Neutrophil (primary cell): ENCODE data around the gene GHRHR.

Experiments
- H3K27ac ChIP-seq: fragments of 200-600 bp; sonication (generic); 2 replicates; pipeline ENCODE4 v1.5.1; 2016; ENCODE audit warnings: mild to moderate bottlenecking, moderate library complexity
- H3K27me3 ChIP-seq: fragments of 200-600 bp; sonication (generic); 2 replicates; pipeline ENCODE4 v1.6.0; 2016; ENCODE audit warnings: mild to moderate bottlenecking
- H3K36me3 ChIP-seq: fragments of 200-600 bp; sonication (generic); 2 replicates; pipeline ENCODE4 v1.5.1; 2017
- H3K4me1 ChIP-seq, 2 experiments: fragments of 200-600 bp in 1 of 2; sonication (generic) in 1 of 2; 1 replicate in 1 of 2; 2 replicates in 1 of 2; pipeline versions ENCODE4 v1.5.1 to v1.6.1; 2013 to 2016; ENCODE audit warnings: low read depth in 1 of 2, low read length in 1 of 2, mild to moderate bottlenecking in 1 of 2, moderate library complexity in 1 of 2; ENCODE audit not compliant: control insufficient read depth in 1 of 2, insufficient read depth in 1 of 2
- H3K4me3 ChIP-seq, 2 experiments: fragments of 200-600 bp in 1 of 2; sonication (generic) in 1 of 2; 1 replicate in 1 of 2; 2 replicates in 1 of 2; pipeline ENCODE4 v1.5.1; 2013 to 2016; ENCODE audit warnings: low read depth in 1 of 2, low read length in 1 of 2, mild to moderate bottlenecking in 1 of 2, moderate library complexity in 1 of 2
- H3K9me3 ChIP-seq: fragments of 200-600 bp; sonication (generic); 2 replicates; pipeline ENCODE4 v1.5.1; 2016
- TF ChIP-seq, protein P1 (sequence below): fragments of 200-600 bp; sonication (generic); IDR thresholded peaks from 2 replicates; pipeline ENCODE4 v1.5.1; 2016; ENCODE audit warnings: antibody characterized with exemption

GHRHR gene

GRCh38 chr7:31017032-31017675, 53.4 kb downstream of the GHRHR start:
- Histone ChIP-seq H3K27me3 (no peaks in the 10 kb centered on the region), H3K27ac (no peak overlapping the region), H3K9me3 (no peaks in the 10 kb centered on the region), H3K4me1 (no peaks in the 10 kb centered on the region), H3K36me3 (no peaks in the 10 kb centered on the region), H3K4me3 (no peak overlapping the region)
- TF ChIP-seq, protein P1, sequence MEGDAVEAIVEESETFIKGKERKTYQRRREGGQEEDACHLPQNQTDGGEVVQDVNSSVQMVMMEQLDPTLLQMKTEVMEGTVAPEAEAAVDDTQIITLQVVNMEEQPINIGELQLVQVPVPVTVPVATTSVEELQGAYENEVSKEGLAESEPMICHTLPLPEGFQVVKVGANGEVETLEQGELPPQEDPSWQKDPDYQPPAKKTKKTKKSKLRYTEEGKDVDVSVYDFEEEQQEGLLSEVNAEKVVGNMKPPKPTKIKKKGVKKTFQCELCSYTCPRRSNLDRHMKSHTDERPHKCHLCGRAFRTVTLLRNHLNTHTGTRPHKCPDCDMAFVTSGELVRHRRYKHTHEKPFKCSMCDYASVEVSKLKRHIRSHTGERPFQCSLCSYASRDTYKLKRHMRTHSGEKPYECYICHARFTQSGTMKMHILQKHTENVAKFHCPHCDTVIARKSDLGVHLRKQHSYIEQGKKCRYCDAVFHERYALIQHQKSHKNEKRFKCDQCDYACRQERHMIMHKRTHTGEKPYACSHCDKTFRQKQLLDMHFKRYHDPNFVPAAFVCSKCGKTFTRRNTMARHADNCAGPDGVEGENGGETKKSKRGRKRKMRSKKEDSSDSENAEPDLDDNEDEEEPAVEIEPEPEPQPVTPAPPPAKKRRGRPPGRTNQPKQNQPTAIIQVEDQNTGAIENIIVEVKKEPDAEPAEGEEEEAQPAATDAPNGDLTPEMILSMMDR, result no peak

DNA sequence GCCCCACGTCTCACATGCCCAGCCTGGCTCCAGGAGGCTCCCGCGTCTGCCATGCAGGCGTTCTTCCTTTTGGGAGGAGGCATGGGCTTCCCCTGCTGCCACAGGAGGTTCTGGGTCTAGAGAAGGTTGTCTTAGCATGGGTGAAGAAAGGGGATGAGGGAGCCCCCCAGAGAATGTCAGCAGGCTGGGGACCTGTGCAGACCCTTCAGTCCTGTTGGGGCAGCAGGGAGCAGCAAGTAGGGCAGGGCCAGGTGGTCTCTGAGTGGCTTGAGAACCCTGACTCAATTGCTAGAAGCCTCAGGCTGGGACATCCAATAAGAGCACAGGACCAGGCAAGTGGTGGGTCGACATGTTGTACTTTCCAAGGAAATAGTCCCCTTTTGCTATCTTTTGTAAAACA, 54.0 kb downstream of the GHRHR start:
- TF ChIP-seq, protein P1, result no peak
- H3K4me3 ChIP-seq, result no peak overlapping the region
- no peaks in the 10 kb centered on the region for H3K4me1 ChIP-seq
- H3K9me3 ChIP-seq, result no peaks in the 10 kb centered on the region
- no peak overlapping the region for H3K27ac ChIP-seq
- H3K36me3 ChIP-seq, result no peaks in the 10 kb centered on the region
- H3K27me3 ChIP-seq, result no peaks in the 10 kb centered on the region

DNA sequence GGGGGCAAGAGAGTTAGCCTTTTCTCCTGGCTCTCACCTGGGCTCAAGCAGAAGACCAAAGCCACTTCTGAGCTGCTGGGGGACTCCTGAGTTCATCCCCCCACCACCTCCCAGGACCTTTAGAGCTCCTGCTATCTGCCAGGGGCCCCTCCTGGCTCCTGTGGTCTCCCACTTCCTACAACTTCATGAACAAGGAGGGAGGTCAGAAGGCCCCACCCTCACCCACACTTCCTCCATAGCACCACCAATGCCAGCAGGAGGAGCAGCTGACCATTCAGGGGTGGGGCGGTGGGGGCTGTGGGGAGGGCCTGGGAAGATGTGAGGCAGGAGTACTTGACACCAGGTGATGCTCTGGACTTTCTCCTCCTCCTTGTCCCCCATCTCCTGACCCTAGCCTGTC, 55.8 kb downstream of the GHRHR start:
- H3K4me3 ChIP-seq, result no peak overlapping the region
- no peaks in the 10 kb centered on the region for H3K4me1 ChIP-seq
- H3K27me3 ChIP-seq, result no peaks in the 10 kb centered on the region
- TF ChIP-seq, protein P1, result no peak
- H3K27ac ChIP-seq, result no peak overlapping the region
- H3K9me3 ChIP-seq, result no peaks in the 10 kb centered on the region
- H3K36me3 ChIP-seq, result no peaks in the 10 kb centered on the region

GRCh38 chr7:31020161-31020560, 56.4 kb downstream of the GHRHR start:
- Histone ChIP-seq H3K4me3 (no peak overlapping the region), H3K36me3 (no peaks in the 10 kb centered on the region), H3K27ac (no peak overlapping the region), H3K27me3 (no peaks in the 10 kb centered on the region), H3K9me3 (no peaks in the 10 kb centered on the region), H3K4me1 (no peaks in the 10 kb centered on the region)
- TF ChIP-seq, protein P1, result no peak

GRCh38 chr7:31020652-31021051, 56.9 kb downstream of the GHRHR start:
- TF ChIP-seq, protein P1, result no peak
- H3K9me3 ChIP-seq, result no peaks in the 10 kb centered on the region
- no peak overlapping the region for H3K4me3 ChIP-seq
- no peaks in the 10 kb centered on the region for H3K4me1 ChIP-seq
- no peak overlapping the region for H3K27ac ChIP-seq
- no peaks in the 10 kb centered on the region for H3K27me3 ChIP-seq
- H3K36me3 ChIP-seq, result no peaks in the 10 kb centered on the region
